Measurements from ENCODE around the gene KLHL29. TPM values are rescaled to one million over a fixed set of nuclear protein-coding genes. Genes with fewer than 3 reads are reported as not detected.
A peak's percentile ranks its signal among the peaks of the same experiment; 100 is the strongest.

Gene KLHL29
- total RNA-seq, 1 donor from 2014 or later = 4.4 TPM

- no peak overlapping the region for H3K27ac Mint-ChIP-seq
- TF ChIP-seq, protein P1, sequence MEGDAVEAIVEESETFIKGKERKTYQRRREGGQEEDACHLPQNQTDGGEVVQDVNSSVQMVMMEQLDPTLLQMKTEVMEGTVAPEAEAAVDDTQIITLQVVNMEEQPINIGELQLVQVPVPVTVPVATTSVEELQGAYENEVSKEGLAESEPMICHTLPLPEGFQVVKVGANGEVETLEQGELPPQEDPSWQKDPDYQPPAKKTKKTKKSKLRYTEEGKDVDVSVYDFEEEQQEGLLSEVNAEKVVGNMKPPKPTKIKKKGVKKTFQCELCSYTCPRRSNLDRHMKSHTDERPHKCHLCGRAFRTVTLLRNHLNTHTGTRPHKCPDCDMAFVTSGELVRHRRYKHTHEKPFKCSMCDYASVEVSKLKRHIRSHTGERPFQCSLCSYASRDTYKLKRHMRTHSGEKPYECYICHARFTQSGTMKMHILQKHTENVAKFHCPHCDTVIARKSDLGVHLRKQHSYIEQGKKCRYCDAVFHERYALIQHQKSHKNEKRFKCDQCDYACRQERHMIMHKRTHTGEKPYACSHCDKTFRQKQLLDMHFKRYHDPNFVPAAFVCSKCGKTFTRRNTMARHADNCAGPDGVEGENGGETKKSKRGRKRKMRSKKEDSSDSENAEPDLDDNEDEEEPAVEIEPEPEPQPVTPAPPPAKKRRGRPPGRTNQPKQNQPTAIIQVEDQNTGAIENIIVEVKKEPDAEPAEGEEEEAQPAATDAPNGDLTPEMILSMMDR (IDR thresholded peaks at IDR 0.05; ENCODE audit: unreplicated experiment) = no peak
- DNase-seq (ENCODE audit: low spot score, unreplicated experiment) = no peak
- H3K9me3 Mint-ChIP-seq (ENCODE audit: low read depth) = no peaks in the 10 kb centered on the region
- no peak overlapping the region for H3K4me3 Mint-ChIP-seq (ENCODE audit: low read depth)
- peaks cover 3% of the 10 kb centered on the region for H3K27me3 Mint-ChIP-seq
- peaks cover 2% of the 10 kb centered on the region for H3K4me1 Mint-ChIP-seq (ENCODE audit: low read depth)
- H3K36me3 Mint-ChIP-seq (ENCODE audit: insufficient read depth) = no peaks in the 10 kb centered on the region
Observed at GRCh38 chr2:23668756-23669304, 283.9 kb downstream of the KLHL29 start.

- Mint-ChIP-seq H3K27ac (no peak overlapping the region), H3K36me3 (ENCODE audit: insufficient read depth) (no peaks in the 10 kb centered on the region)
- TF ChIP-seq, protein P1 (IDR thresholded peaks at IDR 0.05; ENCODE audit: unreplicated experiment) = no peak
Observed at GRCh38 chr2:23669413-23670244, 284.6 kb downstream of the KLHL29 start.

GRCh38 chr2:23670245-23670592 is 285.2 kb downstream of the KLHL29 start:
- H3K9me3 Mint-ChIP-seq (ENCODE audit: low read depth) = no peaks in the 10 kb centered on the region
- peaks cover 2% of the 10 kb centered on the region for H3K4me1 Mint-ChIP-seq (ENCODE audit: low read depth)
- H3K27me3 Mint-ChIP-seq = peaks cover 2% of the 10 kb centered on the region
- no peaks in the 10 kb centered on the region for H3K36me3 Mint-ChIP-seq (ENCODE audit: insufficient read depth)
- H3K4me3 Mint-ChIP-seq (ENCODE audit: low read depth) = no peak overlapping the region
- DNase-seq (ENCODE audit: low spot score, unreplicated experiment) = no peak
- TF ChIP-seq, protein P1 (IDR thresholded peaks at IDR 0.05; ENCODE audit: unreplicated experiment) = no peak
- H3K27ac Mint-ChIP-seq = no peak overlapping the region

More at GRCh38 chr2:23669413-23670244, 284.6 kb downstream of the KLHL29 start:
- Mint-ChIP-seq H3K4me1 (ENCODE audit: low read depth) (peaks cover 2% of the 10 kb centered on the region), H3K27me3 (peaks cover 2% of the 10 kb centered on the region), H3K4me3 (ENCODE audit: low read depth) (no peak overlapping the region), H3K9me3 (ENCODE audit: low read depth) (no peaks in the 10 kb centered on the region)
- no peak for DNase-seq (ENCODE audit: low spot score, unreplicated experiment)

DNA sequence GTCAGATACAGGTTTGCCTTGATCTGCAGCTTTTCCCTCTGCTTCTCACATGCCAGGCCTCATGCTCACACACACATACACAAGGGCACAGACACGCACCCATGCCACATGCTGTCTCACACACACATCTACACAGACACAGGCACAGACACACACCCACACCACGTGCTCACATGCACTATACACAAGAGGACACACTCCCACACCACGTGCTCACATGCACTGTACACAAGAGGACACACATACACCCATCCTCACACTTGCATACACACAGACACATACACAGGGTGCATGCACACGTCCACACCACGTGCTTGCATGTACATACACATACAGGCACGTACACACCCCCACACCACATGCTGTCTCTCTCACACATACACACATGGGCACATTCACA is 288.1 kb downstream of the KLHL29 start:
- Mint-ChIP-seq H3K4me1 (ENCODE audit: low read depth) (peaks cover 2% of the 10 kb centered on the region), H3K27ac (no peak overlapping the region), H3K36me3 (ENCODE audit: insufficient read depth) (no peaks in the 10 kb centered on the region), H3K4me3 (ENCODE audit: low read depth) (no peak overlapping the region), H3K27me3 (peaks cover 4% of the 10 kb centered on the region), H3K9me3 (ENCODE audit: low read depth) (no peaks in the 10 kb centered on the region)
- TF ChIP-seq, protein P1 (IDR thresholded peaks at IDR 0.05; ENCODE audit: unreplicated experiment) = no peak
- DNase-seq (ENCODE audit: low spot score, unreplicated experiment) = no peak

DNA sequence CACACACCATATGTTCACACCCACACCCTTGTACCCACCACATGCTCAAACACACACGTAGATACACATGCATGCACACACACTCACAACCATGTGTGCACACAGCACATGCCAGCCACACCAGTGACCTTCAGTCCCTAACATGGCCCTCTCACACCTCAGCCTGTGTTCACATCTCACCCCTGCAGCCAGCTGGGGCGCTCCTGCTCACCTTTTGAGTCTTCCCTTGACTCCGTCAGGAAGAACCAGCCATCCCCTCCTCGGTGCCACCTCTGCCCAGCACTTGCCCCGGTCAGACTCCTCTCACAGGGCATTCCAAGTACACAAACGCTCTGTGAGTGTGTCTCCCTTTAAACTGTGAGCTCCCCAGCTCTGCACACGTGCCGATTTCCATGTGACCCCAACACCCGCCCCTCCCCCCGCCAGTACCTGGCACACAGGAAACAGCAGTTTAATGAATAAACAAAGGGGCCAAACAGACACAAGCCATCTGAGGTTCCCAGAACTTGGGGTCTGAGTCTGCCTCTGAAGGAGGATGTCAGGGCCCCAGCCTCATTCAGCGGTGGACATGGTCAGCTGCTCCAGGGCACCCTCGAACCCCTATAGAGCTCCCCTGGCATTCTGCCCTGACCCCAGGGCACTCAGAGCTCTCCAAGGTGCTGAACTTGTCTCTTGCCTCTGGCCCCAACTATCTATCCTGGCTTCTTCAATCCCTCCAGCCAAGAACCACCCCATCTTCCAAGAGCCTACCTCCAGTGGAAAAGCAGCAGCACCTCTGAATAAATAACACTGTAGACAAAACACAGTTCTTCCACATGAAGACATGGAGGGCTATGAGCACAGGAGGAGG is 289.1 kb downstream of the KLHL29 start:
- TF ChIP-seq, protein P1 (IDR thresholded peaks at IDR 0.05; ENCODE audit: unreplicated experiment) = no peak
- Mint-ChIP-seq H3K27ac (no peak overlapping the region), H3K27me3 (peaks cover 4% of the 10 kb centered on the region), H3K36me3 (ENCODE audit: insufficient read depth) (no peaks in the 10 kb centered on the region), H3K9me3 (ENCODE audit: low read depth) (no peaks in the 10 kb centered on the region), H3K4me3 (ENCODE audit: low read depth) (no peak overlapping the region), H3K4me1 (ENCODE audit: low read depth) (peaks cover 2% of the 10 kb centered on the region)
- DNase-seq (ENCODE audit: low spot score, unreplicated experiment) = peak; percentile 28

Data from progenitor cell of endocrine pancreas (in vitro differentiated cells).